Activated naive CD4-positive, alpha-beta T cell treated with anti-CD3 and anti-CD28 coated beads, Interleukin-2, amount 50 U/mL, for 16 hours (primary cell): ENCODE results near the gene ZBED1.
"Not testable (repeated sequence)": the region's sequence is repeated elsewhere in the genome, so short reads cannot be mapped to it uniquely, and the experiment has no call there.

Source experiments
- DNase-seq: peaks from one replicate; pipeline ENCODE4 v3.0.0-alpha.2; 2020

The ZBED1 gene

DNA sequence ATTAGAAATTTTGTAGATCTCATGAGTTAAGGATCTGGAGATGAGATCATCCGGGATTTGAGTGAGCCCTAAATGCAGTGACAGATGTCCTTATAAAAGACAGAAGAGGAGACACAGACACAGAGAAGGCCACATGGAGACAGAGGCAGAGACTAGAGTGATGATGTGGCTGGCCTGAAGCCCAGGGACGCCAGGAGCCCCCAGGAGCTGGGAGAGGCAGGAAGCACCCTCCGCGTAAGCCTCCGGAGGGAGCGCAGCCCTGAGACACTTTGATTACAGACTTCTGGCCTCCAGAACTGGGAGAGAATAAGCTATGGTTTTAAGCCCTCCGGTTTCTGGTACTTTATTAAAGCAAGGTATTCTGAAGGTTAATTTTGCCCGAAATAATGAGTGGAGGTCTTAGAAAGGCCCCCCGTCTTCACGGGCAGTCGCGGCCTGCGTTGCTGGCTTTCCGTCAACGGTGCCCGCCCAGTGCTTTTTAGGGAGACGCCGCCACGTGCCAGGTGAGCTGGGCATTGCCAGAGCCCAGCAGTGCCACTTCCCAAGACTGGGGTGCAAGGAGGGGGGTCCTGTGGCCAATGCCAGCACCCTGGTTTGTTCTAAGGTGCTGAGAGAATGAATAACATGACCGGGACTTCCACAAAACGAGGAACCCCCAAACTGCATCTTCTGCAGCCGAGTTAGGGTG, 8.1 kb downstream of the ZBED1 start:
- no peak for DNase-seq

DNA sequence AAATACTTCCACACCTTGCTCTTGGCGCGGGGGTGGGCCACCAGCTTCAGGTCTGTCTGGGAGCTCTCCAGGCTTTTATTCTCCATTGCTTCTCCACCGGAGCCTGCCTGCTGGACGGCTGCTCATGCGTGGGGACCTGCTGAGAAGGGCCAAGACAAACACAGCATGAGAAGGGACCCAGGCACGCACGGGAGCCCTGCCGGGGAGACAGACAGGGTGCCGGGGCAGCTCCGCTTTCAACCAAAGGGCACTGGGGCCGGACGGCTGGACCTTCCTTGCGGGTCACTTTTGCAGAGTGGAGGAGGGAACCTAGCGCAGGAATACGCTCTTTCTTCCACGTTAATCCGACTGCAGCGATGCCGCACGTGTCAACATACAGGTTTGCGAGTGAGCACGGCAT, 10.1 kb downstream of the ZBED1 start:
- DNase-seq = no peak

GRCh38 chrX:2489446-2490445, 11.0 kb downstream of the ZBED1 start:
- no peak for DNase-seq

DNA sequence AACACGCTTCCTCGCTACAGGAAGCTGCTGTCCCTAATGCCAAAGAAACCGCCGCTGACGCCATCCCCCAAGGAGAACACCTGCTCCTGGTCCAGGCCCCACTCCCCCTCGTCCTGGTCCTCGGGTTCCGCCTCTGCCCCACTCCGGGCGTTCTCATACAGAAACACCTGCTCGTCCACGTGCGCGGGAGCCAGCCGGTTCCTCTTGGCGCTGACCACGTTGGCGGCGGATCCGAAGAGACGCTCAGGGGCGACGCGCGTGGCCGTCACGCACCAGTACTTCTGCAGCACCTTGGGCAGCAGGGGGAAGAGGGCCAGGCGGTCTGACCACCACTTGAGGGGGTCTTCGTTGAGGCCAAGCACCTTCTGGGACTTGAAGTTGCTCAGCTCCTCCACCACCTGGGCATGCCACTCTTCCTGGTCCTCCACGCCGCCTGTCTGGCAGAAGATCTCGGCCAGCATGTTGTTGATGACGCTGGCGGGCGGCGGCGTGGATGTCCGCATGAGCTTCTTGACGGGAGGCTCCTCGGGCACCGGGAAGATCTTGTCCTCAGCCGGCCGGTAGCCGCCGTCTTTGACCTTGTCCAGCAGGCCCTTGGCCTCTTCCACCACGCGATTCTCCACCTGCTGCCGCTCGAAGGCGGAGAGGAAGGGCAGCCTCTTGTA, 12.0 kb downstream of the ZBED1 start:
- DNase-seq = no peak

DNA sequence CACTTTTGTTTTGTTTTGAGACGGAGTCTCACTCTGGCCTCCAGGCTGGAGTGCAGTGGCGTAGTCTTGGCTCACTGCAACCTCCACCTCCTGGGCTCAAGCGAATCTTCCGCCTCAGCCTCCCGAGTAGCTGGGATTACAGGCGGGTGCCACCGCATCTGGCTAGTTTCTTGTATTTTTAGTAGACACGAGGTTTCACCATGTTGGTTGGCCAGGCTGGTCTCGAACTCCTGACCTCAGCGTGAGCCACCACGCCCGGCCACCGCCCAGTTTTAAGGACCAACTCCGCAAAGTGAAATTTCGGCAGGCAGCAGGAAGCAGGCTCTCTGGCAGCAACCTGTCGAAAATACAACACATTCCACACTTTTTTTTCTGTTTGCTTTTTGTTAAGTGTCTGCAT, 13.4 kb downstream of the ZBED1 start:
- no peak for DNase-seq

- no peak for DNase-seq
Observed at GRCh38 chrX:2486476-2487133, 14.2 kb downstream of the ZBED1 start.

- DNase-seq = no peak
Observed at GRCh38 chrX:2485789-2486345, 14.9 kb downstream of the ZBED1 start.

GRCh38 chrX:2484721-2485648, 15.8 kb downstream of the ZBED1 start:
- DNase-seq = no peak

GRCh38 chrX:2484256-2484655, 16.5 kb downstream of the ZBED1 start:
- no peak for DNase-seq

- no peak for DNase-seq
Observed at GRCh38 chrX:2483398-2484060, 17.2 kb downstream of the ZBED1 start.

GRCh38 chrX:2481597-2481996, 19.2 kb downstream of the ZBED1 start:
- not testable (repeated sequence) for DNase-seq

DNA sequence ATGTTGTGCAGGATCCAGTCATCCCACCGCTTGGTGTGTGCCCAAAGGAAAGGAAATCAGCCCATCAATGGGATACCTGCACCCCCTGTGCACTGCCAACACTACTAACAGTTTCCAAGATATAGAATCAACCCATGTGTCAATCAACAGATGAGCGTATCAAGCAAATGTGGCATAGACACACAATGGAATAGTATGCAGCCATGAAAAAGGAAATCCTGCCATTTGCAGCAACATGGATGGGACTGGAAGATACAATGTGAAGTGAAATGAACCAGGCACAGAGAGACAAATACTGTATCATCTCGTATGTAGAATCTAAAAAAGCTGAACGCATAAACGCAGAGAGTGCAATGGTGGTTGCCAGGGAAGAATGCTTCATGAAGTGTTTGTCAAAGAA, 20.8 kb downstream of the ZBED1 start:
- DNase-seq = not testable (repeated sequence)

- DNase-seq = no peak
Observed at GRCh38 chrX:2479420-2479780, 21.4 kb downstream of the ZBED1 start.

DNA sequence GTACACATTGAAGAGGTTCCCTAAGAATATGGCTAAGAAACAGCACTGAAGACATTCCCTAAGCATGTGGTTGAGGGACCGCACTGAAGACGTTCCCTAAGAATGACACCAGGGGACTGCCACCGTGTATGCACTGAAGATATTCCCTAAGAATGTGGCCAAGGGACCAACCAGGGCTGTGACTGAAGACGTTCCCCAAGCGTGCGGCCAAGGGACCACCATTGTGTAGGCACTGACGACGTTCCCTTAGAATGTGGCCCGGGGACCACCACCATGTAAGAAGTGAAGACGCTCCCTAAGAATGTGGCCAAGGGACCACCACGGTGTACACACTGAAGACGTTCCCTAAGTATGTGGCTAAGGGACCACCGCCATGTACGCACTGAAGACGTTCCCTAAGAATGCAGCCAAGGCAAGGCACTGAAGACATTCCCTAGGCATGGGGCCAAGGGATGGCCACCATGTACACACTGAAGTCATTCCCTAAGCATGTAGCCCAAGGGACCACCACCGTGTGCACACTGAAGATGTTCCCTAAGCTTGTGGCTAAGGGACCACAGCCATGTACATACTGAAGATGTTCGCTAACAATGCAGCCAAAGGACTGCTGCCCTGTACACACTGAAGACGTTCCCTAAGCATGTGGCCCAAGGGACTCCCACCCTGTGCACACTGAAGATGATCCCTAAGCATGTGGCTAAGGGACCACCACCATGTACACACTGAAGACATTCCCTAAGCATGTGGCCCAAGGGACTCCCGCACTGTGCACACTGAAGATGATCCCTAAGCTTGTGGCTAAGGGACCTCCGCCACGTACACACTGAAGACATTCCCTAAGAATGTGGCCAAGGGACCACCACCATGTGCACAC, 22.0 kb downstream of the ZBED1 start:
- DNase-seq = no peak

GRCh38 chrX:2477313-2477712, 23.5 kb downstream of the ZBED1 start:
- not testable (repeated sequence) for DNase-seq

DNA sequence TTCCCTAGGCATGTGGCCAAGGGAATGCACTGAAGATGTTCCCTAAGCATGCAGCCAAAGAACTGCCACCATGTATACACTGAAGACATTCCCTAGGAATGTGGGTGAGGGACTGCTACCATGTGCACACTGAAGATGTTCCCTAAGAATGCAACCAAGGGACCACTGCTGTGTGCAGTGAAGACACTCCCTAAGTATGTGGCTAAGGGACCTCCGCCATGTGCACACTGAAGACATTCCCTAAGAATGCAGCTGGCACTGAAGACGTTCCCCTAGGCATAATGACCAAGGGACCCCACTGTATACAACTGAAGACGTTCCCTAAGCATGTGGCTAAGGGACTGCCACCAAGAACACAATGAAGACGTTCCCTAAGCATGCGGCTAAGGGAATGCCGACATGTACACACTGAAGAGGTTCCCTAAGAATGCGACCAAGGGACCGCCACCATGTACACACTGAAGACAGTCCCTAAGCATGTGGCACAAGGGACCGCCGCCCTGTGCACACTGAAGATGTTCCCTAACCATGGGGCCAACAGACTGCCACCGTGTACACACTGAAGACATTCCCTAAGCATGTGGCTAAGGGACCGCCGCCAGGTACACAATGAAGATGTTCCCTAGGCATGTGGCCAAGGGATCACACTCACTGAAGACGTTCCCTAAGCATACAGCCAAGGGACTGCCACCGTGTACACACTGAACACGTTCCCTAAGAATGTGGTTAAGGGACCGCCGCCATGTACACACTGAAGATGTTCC, 25.6 kb downstream of the ZBED1 start:
- DNase-seq = no peak

DNA sequence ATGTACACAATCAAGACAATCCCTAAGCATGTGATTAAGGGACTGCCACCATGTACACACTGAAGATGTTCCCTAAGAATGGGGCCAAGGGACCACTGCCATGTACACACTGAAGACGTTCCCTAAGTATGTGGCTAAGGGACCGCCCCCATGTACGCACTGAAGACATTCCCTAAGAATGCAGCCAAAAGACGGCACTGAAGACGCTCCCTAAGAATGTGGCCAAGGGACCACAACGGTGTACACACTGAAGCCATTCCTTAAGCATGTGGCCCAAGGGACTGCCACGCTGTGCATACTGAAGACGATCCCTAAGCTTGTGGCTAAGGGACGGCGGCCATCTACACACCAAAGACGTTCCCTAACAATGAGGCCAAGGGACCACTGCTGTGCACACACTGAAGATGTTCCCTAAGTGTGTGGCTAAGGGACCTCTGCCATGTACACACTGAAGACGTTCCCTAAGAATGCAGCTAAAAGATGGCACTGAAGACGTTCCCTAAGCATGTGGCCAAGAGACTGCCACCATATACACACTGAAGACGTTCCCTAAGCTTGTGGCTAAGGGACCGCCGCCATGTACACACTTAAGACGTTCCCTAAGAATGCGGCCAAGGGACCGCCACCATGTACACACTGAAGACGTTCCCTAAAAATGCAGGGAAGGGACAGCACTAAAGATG, 26.4 kb downstream of the ZBED1 start:
- no peak for DNase-seq

DNA sequence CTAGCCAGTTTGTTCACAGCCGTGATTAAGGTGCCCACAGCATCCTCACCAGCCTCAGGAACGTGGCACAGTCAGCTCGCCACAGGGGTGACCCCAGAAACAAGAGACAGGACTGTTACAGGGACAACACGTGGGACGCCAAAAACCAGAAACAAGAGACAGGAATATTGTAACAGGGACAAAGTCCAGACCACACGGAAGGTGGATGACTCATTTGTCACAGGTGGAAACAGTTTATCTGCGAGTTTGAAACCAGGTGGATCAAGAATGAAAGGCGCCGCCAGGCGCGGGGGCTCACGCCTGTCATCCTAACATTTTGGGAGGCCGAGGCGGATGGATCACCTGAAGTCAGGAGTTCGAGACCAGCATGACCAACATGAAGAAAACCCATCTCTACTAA, 27.7 kb downstream of the ZBED1 start:
- not testable (repeated sequence) for DNase-seq

GRCh38 chrX:2471641-2472040, 29.1 kb downstream of the ZBED1 start:
- no peak for DNase-seq
